Hematopoietic multipotent progenitor cell (in vitro differentiated cells): ENCODE results near the gene ACADSB. TPM values are rescaled to one million over a fixed set of nuclear protein-coding genes. Genes with fewer than 3 reads are reported as not detected.

Experiments used
- DNase-seq, 3 donors: peaks; one replicate each; pipeline ENCODE4 v3.0.0-alpha.2; 2011 to 2015; ENCODE audit warnings: low read depth in 2 of 3, low spot score in 2 of 3
- total RNA-seq: library from RNA; depleted of rRNA; stranded (reverse); fragments of >200 nt; gene quantifications from one replicate; pipeline ENCODE4 v1.2.3, GENCODE V29; 2012

Gene ACADSB
- total RNA-seq, 1 donor = 3.0 TPM

GRCh38 chr10:123038782-123039631 lies 30.2 kb downstream of the ACADSB start:
- peak in 2 of 3 donors; percentile 12 to 19 for DNase-seq

GRCh38 chr10:123039632-123039930 lies 30.8 kb downstream of the ACADSB start:
- no peak for DNase-seq

- no peak for DNase-seq
Measured at GRCh38 chr10:123042708-123043408, 34.1 kb downstream of the ACADSB start.

- peak; percentile 9 to 77 (median 62) for DNase-seq
Measured at GRCh38 chr10:123043409-123043925, 34.7 kb downstream of the ACADSB start.

GRCh38 chr10:123044391-123044790 lies 35.6 kb downstream of the ACADSB start:
- DNase-seq = peak in 1 of 3 donors; percentile 18

- DNase-seq = no peak
Measured at GRCh38 chr10:123045961-123046731, 37.3 kb downstream of the ACADSB start.

- DNase-seq = no peak
Measured at GRCh38 chr10:123057968-123058367, 49.2 kb downstream of the ACADSB start.

- DNase-seq = no peak
Measured at GRCh38 chr10:123061865-123062264, 53.1 kb downstream of the ACADSB start.

GRCh38 chr10:123062726-123063125 lies 53.9 kb downstream of the ACADSB start:
- no peak for DNase-seq

- no peak for DNase-seq
Measured at GRCh38 chr10:123068087-123068853, 59.5 kb downstream of the ACADSB start.

- DNase-seq = no peak
Measured at GRCh38 chr10:123069246-123069986, 60.6 kb downstream of the ACADSB start.

GRCh38 chr10:123073187-123073586 lies 64.4 kb downstream of the ACADSB start:
- DNase-seq = no peak

GRCh38 chr10:123074215-123074614 lies 65.4 kb downstream of the ACADSB start:
- DNase-seq = no peak

GRCh38 chr10:123081896-123082295 lies 73.1 kb downstream of the ACADSB start:
- no peak for DNase-seq

- DNase-seq = no peak
Measured at GRCh38 chr10:123083811-123084210, 75.0 kb downstream of the ACADSB start.

- no peak for DNase-seq
Measured at GRCh38 chr10:123086281-123086680, 77.5 kb downstream of the ACADSB start.

GRCh38 chr10:123087348-123087747 lies 78.5 kb downstream of the ACADSB start:
- DNase-seq = no peak

- no peak for DNase-seq
Measured at GRCh38 chr10:123087786-123088185, 79.0 kb downstream of the ACADSB start.

- no peak for DNase-seq
Measured at GRCh38 chr10:123092635-123093414, 84.0 kb downstream of the ACADSB start.
